IPS DF 19.7 (cell line): Measurements from ENCODE around the gene B3GALNT2.
"Not testable (repeated sequence)": the region's sequence is repeated elsewhere in the genome, so short reads cannot be mapped to it uniquely, and the experiment has no call there.

Source experiments
- DNase-seq: peaks from one replicate; pipeline ENCODE4 v3.0.0-alpha.2; 2013; ENCODE audit warnings: low read depth, low spot score

The B3GALNT2 gene

DNA sequence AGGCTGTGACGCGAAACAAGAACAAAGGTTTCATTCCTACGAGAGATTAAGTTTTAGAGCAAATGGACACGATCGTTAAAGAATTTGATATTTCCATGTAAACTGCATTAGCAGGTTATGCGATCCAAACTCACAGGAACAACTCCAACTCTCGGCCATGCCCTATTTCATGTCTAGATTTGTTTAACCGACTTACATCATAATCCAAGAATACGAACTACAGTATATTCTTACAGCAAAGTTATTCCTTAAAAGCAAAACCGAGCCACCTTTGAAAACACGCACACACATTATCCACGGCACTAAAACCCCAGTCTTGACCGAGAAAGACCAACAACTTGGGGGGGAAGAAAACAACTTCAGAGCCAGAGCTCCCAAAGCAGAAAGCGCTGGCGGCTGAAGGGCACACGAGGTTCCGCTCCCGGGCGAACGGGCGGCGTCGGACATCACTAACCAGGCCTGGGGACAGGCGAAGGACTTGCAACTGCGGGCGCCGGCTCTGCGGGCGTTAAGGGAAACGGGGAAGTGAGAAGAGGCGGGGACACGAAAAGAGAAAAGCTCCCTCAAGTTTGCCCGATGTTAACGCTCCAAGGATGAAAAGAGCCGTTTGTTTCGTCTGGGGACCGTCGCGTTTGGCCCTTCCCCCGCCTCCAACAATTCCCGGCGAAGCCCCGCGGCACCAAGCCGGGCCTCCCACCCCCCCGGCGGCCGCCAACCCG is 690 bp downstream of the B3GALNT2 start:
- DNase-seq: no peak

DNA sequence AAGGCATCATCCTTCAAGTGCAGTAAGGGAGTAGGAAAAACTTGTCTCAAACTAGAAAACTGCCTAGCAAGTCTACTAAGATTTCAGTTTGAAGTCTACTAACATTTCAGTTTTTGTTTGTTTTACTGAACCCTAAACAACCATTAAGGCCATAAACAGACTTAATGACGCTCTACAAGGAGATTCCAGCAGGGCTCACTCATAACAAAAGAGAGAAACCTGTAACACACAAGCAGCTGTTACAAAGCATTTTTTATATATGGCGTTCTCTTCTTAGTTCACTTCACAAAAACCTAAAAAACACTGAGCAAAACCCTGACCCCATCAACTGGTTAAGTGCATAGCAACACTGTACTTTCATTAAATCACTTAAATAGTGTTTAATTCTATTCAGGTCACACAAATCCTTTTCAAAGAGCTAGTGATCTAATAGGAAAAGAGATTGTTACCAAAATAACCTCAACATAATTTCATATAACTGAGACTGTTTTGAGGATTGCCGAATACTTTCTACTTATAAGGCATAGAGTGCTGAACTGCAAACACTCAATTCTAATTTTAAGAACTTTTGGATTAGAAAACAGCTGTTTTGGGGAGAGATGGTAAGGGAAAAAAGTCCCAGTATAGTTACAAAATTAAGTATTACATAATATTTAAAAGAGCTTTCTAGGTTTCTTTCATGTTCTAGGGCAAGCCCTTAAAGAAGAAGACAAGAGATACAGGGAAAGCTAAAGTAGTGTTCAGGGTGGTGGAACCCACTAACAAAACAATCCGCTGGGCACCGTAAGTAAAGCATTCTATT is 1.4 kb downstream of the B3GALNT2 start:
- DNase-seq: no peak

DNA sequence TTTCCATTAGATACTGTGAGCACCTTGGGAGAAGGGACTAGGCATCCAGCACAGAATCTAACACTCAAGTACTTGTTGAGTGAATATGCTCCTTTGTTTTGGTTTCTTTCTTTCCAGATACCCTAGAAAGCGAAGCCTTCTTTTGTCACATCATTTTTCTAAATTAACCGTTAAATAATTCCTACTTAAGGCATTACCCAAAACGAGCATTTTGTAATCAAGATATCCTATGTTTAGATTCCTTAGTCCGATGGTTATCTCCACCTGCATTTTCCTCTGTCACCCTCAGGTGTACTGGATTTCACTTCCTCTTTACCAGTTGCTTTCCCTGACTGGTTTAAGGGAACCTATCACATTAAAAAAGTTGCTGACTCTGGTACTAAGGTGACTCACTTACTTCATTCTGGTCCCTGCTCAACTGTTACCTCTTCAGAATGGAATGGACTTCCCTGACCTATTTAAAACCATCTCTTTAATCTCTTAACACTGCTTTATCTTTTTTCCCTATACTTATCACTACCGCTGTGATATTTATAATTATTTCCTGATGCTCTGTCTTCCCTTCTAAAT is 3.2 kb downstream of the B3GALNT2 start:
- DNase-seq: no peak

DNA sequence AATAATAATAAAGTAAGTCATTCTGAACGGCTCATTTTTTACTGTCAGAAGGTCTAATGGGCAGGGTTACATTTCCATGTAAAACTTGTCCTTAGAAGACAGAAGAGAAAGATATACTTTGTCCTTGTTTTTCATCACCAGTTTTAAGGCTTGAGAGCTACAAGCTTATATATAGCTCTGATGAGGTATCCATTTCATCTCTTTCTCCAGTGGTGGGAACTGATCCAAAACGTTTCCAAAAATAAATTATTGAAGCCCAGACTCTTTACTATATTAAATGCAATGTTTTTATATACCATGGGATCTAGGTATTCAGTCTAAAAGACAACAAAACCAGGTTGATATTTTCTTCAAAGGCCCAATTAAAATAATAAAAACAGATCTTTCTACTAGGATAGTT is 8.7 kb downstream of the B3GALNT2 start:
- DNase-seq: no peak

DNA sequence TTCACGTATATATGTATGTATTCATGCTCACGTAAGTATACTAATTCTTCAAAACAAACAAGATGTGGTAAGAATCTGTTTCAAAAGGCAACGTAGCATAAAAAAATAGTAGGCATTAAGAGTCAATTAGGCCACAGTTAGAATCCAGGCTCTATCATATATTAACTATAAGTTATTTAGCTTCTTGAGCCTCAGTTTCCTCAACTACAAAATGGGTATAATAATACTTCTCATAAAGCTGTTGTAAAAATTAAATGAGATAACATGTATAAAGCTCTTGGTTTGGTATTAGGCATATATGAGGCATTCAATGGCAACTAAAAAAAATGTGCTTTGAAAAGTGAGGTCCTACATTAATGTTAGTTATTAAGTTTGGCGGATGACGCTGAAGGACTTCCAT is 9.2 kb downstream of the B3GALNT2 start:
- no peak for DNase-seq

DNA sequence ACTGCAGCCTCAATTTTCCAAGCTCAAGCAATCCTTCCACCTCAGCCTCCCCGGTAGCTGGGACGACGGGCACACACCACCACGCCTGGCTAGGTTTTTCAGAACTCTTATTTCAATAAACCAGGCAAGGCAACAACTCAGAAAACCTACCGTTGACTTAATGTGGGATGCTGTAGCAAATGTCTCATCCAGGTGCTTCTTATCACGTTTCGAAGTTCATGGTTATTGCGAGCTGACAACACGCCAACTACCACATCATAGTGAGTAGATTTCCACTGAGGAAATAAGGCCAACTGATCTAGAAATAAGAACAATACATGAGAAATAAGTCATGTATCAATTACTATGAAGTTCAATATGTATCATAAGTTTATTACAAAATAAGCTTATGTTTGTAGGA is 9.7 kb downstream of the B3GALNT2 start:
- no peak for DNase-seq

DNA sequence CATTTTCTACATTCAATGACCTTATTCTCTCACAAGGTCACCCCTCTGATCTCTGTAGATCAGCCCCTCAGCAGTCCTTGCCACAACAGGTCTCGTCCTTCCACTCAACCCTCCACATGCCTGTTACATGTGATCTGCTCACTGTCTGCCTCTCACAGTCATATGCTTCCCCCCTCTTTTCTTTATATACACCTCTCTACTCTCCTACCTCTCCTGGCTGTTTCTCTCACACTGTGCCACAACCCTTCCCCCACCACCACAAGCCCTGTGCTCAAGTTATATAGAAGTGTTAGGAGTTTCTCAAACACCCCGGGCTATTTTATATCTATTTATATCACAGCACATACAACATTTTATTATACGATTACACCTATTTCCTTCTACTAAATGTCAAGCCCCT is 12.6 kb downstream of the B3GALNT2 start:
- no peak for DNase-seq

DNA sequence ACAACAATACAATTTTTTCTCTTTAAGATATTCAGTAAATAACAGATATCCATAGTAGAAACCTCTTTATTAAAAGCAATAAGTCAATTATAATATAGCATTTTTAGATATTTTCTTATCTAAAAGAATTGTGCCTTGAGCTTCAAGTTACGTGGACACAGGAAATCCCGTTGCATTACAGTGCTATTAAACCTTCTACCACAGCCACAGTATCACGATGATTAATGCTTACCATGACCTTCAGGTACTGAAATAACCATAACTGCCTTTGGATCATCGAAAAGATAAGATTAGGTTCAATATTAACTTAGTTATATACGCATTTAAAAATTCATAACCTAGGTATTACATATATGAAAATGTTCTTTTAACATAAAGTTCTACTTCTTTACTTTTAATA is 17.9 kb downstream of the B3GALNT2 start:
- no peak for DNase-seq

DNA sequence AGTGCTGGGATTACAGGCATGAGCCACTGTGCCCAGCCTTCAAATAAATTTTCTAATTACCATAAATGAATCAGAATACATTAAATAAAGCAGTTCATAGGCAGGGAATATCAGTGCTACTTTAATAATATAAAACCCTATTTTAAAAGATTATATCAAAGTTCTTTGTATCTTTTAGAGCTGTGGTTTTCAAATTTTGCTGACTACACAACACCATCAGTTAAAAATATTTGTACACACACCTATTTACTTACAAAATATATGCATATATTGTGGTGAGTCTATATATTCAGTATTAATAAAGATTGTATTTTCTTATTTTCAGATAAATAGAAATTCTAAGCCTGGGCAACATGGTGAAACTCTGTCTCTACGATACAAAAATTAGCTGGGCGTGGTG is 18.7 kb downstream of the B3GALNT2 start:
- no peak for DNase-seq

DNA sequence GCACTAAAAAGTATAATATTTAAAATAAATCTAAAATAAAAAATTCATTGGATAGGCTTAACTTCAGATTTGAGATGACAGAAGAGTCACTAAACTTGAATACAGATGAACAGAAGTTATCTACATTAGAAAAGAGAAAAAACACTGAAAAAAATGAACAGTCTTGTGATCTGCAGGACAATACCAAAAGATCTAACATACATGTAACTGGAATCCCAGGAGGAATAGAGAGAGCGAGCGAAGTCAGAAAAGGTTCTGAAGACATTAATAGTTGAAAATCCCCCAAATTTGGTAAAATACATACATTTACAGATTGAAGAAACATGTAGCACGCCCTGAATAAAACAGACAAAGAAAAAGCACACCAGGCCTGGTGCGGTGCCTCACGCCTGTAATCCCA is 21.2 kb downstream of the B3GALNT2 start:
- no peak for DNase-seq

DNA sequence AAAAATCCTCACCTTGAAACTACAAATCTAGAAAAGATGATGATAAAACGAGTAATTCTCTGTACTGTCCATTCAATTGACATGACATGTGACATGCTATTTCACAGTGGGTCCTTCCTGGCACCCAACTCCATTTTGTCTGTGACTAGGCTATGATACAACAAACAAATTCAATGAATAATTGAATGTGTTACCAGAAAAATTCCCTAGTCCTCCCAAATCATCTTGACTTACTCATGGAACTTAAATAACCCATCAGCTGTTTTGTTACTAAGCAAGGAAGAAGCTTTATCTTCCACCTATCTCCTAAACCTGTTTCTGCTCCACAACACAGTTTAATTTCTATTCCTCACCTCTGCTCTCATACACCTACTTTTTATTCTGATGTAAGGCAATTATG is 30.4 kb downstream of the B3GALNT2 start:
- DNase-seq: no peak

DNA sequence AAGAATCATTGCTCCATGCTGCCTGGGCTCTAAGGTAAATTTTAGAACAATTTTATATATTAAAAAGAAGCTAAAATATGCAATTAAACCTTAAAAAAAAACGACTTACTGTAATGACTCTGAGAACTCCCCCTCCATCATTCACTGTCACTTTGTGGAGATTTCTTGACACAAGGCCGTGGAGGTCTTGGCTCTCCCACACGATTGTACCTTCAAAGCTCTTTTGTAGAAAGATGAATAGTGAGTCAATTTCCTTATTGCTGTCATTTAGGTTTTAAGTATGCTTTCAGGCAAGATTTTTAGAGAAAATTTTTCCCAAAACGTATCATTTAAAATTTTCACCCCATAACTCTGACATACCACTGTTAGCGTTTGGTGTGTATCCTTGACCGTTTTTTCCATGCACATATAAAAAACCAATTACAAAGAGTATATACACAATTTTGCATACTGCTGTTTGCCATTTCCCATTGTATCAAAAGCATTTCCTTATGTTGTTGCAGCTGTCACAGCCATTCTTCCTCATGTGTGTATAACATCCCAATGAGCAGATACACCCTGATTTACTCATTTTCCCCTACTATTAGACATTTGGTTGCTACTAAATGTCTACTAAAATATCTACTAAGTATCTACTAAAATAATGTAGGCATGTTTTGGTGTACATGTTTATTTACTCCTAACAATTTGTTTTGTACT is 33.4 kb downstream of the B3GALNT2 start:
- DNase-seq: no peak

DNA sequence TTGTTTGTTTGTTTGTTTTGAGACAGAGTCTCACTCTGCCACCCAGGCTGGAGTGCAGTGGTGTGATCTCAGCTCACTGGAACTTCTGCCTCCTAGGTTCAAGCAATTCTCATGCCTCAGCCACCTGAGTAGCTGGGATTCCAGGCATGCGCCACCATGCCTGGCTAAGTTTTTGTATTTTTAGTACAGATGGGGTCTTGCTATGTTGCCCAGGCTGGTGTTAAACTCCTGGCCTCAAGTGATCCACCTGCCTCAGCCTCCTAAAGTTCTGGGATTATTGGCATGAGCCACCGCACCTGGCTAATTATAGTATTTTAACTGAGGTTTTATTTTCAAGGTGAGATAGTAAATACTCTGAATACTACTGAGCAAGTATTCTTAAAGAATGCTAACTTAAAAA is 34.4 kb downstream of the B3GALNT2 start:
- not testable (repeated sequence) for DNase-seq

DNA sequence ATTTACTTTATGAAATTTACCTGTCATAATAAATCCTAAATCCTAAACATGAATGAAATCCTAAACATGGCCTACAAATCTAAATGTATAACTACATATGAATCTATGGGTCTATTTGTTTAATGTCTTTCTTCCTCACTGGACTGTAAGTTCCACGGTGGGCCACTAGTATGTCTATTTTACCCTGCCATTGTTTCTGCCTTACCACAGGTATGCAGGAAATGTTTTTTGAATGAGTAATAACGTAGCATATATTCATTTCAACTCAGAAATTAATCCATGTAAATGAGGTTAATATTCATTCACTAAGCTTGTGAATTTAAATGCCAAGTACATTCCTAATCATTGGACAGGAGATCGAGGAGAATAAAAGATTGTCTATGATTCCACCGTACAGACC is 35.3 kb downstream of the B3GALNT2 start:
- DNase-seq: no peak

DNA sequence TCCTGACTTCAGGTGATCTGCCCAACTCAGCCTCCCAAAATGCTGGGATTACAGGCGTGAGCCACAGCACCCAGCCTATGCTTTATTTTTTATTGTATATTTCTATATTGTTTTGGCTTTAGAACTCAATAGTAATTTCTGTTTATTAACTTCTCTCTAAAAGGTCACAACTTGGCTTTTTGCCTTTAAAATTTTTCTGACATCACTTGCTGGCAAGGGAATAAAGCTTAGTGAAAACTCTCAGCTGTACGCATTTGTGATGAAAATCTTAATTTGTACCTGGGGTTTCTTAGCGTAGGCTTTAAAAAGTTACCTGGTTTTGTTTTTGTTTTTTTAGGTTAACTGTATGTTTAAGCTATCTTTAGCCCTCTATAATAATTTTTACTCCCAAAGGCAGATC is 36.2 kb downstream of the B3GALNT2 start:
- DNase-seq: no peak

DNA sequence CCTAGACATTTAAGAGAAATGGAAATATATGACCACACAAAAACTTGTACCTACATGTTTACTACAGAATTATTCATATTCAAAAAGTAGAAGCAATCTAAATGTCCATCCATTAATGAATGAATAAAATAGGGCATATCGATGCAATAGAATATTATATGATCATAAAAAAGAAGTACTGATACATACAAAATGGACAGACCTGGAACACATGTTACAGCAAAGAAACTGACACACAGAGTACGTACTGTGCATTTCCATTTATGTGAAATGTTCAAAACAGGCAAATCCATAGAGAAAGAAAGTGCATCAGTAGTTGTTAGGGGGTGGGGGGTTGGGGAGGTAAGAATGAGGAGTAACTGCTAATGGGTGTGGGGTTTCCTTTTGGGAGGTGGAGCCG is 39.2 kb downstream of the B3GALNT2 start:
- no peak for DNase-seq

DNA sequence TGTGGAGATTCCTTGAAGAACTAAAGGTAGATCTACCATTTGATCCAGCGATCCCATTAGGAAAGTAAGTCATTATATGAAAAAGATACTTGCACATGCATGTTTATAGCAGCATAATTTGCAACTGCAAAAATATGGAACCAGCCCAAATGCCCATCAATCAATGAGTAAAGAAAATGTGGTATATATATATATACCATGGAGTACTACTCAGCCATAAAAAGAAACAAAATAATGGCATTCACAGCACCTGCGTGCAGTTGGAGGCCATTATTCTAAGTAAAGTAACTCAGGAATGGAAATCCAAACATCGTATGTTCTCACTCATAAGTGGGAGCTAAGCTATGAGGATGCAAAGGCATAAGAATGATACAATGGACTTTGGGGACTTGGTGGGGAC is 41.4 kb downstream of the B3GALNT2 start:
- not testable (repeated sequence) for DNase-seq

DNA sequence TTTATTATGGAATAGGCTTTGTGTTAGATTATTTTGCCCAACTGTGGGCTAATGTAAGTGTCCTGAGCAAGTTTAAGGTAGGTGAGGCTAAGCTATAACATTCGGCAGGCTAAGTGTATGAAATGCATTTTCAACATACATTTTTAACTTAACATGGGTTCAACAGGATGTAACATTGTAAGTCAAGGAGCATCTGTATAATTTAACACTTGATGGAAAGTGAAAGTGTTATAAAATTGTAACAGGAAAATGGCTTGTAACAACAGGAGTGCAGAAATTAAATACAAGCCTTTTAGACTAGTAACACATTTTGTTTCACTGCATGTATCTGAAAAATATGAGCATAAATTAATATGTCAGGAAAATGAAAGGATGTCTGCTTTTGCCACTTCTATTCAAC is 42.3 kb downstream of the B3GALNT2 start:
- no peak for DNase-seq

DNA sequence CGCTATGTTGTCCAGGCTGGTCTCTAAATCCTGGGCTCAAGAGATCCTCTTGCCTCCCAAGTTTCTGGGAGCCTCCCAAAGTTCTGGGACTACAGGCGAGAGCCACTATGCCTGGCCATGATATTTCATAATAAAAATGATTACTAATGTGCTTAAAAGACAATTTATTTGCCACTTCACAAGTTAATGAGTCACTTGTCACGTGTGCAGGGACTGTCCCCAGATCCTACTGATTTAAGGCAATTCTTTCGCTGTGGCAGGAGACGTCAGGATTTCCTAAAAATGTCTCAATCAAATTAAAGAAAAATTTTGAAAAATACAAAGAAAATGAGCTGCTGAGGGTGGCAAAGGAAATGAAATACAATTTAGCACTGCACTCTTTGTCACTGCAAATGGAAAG is 43.5 kb downstream of the B3GALNT2 start:
- no peak for DNase-seq

DNA sequence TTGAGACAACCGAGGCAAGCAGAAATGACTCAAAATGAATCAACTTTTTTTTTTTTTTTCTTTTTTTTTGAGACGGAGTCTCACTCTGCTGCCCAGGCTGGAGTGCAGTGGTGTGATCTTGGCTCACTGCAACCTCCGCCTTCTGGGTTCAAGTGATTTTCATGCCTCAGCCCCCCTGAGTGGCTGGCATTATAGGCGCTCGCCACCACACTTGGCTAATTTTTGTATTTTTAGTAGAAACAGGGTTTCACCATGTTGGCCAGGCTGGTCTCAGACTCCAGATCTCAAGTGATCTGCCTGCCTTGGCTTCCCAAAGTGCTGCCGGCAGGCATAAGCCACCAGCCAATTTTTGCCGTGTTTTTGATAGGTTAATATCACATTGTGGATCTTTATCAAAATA is 46.4 kb downstream of the B3GALNT2 start:
- DNase-seq: not testable (repeated sequence)

DNA sequence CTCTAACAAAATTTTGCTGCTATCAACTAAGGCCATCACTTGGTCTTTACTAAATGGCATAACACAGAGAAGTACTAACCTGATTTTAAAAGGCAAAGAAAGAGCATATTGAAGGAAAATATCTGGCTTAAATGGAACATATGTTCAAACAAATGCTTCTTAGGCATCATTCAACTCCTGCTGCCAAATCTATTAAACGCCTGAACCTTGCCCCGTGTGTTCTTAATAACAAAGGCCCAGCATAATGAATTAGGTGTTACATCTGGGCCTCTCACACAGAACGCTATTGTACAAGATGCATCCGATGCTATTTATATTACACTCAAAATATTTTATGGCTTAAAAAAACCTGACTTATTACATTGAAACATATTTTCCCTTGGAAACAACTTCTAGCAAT is 48.4 kb downstream of the B3GALNT2 start:
- no peak for DNase-seq

DNA sequence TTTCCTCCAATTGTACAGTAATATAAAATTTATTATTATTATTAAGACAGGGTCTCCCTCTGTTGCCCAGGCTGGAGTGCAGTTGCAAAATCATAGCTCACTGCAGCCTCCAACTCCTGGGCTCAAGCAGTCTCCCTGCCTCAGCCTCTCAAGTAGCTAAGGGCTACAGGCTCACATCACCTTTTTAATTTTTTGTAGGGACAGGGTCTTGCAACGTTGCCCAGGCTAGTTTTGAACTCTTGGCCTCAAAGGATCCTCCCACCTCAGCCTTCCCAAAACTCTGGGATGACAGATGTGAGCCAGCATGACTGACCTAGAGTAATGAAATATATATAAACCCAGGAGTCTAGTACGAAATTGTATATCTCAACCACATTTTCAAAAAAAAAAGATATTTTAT is 49.2 kb downstream of the B3GALNT2 start:
- no peak for DNase-seq
